IPS-NIHi11 (cell line): Measurements from ENCODE around the gene MYL7.
A peak's percentile ranks its signal among the peaks of the same experiment; 100 is the strongest.
"Not testable (repeated sequence)": the region's sequence is repeated elsewhere in the genome, so short reads cannot be mapped to it uniquely, and the experiment has no call there.

Source experiments
- DNase-seq: peaks from one replicate; pipeline ENCODE4 v3.0.0; 2012; ENCODE audit warnings: mixed read lengths, low spot score

The MYL7 gene

GRCh38 chr7:44141221-44141850 lies at the start of gene MYL7:
TSS of gene MYL7 (minus strand) at chr7:44141332. CDS start at chr7:44141305, 27 bp downstream.
- no peak for DNase-seq

GRCh38 chr7:44189993-44190872 lies 49.1 kb upstream of the MYL7 start:
- DNase-seq: no peak

GRCh38 chr7:44189286-44189992 lies 48.3 kb upstream of the MYL7 start, which contains the start of gene GCK:
TSS of gene GCK (minus strand) at chr7:44189439. CDS start at chr7:44188953, 486 bp downstream.
- no peak for DNase-seq

GRCh38 chr7:44188480-44189225 lies 47.5 kb upstream of the MYL7 start:
- DNase-seq: no peak

GRCh38 chr7:44187636-44188416 lies 46.7 kb upstream of the MYL7 start:
- DNase-seq: no peak

- no peak for DNase-seq
Measured at GRCh38 chr7:44186736-44187135, 45.6 kb upstream of the MYL7 start.

GRCh38 chr7:44185729-44186128 lies 44.6 kb upstream of the MYL7 start:
- no peak for DNase-seq

- DNase-seq: no peak
Measured at GRCh38 chr7:44184873-44185446, 43.8 kb upstream of the MYL7 start.

GRCh38 chr7:44184206-44184872 lies 43.2 kb upstream of the MYL7 start:
- DNase-seq: peak; percentile 49

- no peak for DNase-seq
Measured at GRCh38 chr7:44183386-44183785, 42.3 kb upstream of the MYL7 start.

- DNase-seq: no peak
Measured at GRCh38 chr7:44182827-44183226, 41.7 kb upstream of the MYL7 start.

GRCh38 chr7:44180631-44181030 lies 39.5 kb upstream of the MYL7 start:
- DNase-seq: no peak

- DNase-seq: peak; percentile 46
Measured at GRCh38 chr7:44177570-44178131, 36.5 kb upstream of the MYL7 start.

GRCh38 chr7:44176486-44176885 lies 35.4 kb upstream of the MYL7 start:
- DNase-seq: peak; percentile 4

- peak; percentile 1 for DNase-seq
Measured at GRCh38 chr7:44175730-44176129, 34.6 kb upstream of the MYL7 start.

- DNase-seq: not testable (repeated sequence)
Measured at GRCh38 chr7:44174694-44174948, 33.5 kb upstream of the MYL7 start.

- DNase-seq: no peak
Measured at GRCh38 chr7:44173911-44174693, 33.0 kb upstream of the MYL7 start.

GRCh38 chr7:44172803-44173424 lies 31.8 kb upstream of the MYL7 start:
- DNase-seq: no peak

GRCh38 chr7:44172352-44172751 lies 31.2 kb upstream of the MYL7 start:
- no peak for DNase-seq
